Gastroesophageal sphincter (tissue), 3 donors: ENCODE measurements around the gene ARHGEF9.
A peak's percentile ranks its signal among the peaks of the same experiment; 100 is the strongest.

Experiments
- EP300 ChIP-seq: sonication (generic); formaldehyde crosslinking; IDR thresholded peaks from one replicate; pipeline ENCODE4 v1.6.1; 2017; ENCODE audit warnings: antibody characterized with exemption, mild to moderate bottlenecking
- POLR2A ChIP-seq, 2 donors: fragments of 450-650 bp; IDR thresholded peaks; one replicate each; pipeline ENCODE4 v1.6.1; 2017; ENCODE audit warnings: antibody characterized with exemption in 2 of 2, mild to moderate bottlenecking in 2 of 2, moderate library complexity in 1 of 2
- POLR2AphosphoS5 ChIP-seq: sonication (generic); formaldehyde crosslinking; IDR thresholded peaks from one replicate; pipeline ENCODE4 v1.6.1; 2017; ENCODE audit warnings: antibody characterized with exemption
- TF ChIP-seq, protein P1 (sequence below), 4 experiments: fragments of 200-600 bp in 2 of 4; fragments of 450-650 bp in 2 of 4; sonication (generic) in 1 of 4; IDR thresholded peaks; one replicate each; pipeline ENCODE4 v1.5.1; 2017 to 2019; ENCODE audit warnings: antibody characterized with exemption in 4 of 4, mild to moderate bottlenecking in 2 of 4, moderate library complexity in 2 of 4

DNA sequence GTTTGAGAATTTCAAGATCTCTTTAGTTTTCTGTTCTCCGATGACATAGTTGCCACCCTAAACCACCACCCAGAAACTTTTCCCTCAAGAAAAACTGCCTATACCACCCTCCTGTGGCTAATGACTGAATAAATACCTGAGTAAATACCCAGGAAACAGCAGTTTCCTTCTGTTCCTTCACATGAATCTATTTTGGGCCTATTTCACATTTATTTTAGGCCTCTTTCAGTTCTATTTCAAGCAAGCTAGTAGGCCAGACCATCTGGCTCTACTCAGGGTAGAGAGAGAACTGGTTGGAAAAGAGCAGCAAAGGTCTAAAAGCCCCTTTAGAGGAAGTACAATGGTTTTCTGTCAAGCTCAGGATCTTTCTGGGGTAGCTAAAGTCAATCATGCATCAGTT lies 23.4 kb downstream of the ARHGEF9 start:
- TF ChIP-seq, protein P1, sequence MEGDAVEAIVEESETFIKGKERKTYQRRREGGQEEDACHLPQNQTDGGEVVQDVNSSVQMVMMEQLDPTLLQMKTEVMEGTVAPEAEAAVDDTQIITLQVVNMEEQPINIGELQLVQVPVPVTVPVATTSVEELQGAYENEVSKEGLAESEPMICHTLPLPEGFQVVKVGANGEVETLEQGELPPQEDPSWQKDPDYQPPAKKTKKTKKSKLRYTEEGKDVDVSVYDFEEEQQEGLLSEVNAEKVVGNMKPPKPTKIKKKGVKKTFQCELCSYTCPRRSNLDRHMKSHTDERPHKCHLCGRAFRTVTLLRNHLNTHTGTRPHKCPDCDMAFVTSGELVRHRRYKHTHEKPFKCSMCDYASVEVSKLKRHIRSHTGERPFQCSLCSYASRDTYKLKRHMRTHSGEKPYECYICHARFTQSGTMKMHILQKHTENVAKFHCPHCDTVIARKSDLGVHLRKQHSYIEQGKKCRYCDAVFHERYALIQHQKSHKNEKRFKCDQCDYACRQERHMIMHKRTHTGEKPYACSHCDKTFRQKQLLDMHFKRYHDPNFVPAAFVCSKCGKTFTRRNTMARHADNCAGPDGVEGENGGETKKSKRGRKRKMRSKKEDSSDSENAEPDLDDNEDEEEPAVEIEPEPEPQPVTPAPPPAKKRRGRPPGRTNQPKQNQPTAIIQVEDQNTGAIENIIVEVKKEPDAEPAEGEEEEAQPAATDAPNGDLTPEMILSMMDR (IDR thresholded peaks at IDR 0.05) = peak in 1 of 4 experiments; percentile 10
- no peak for TF ChIP-seq EP300
- no peak for TF ChIP-seq POLR2A (IDR thresholded peaks at IDR 0.05)
- no peak for TF ChIP-seq POLR2AphosphoS5
